Measurements from ENCODE around the gene RAB37. TPM values are rescaled to one million over a fixed set of nuclear protein-coding genes. Genes with fewer than 3 reads are reported as not detected.

RAB37 gene
- total RNA-seq, 1 donor from 2014 or later: 7.4 TPM

GRCh38 chr17:74730491-74731346 is 6.3 kb upstream of the RAB37 start:
- Histone ChIP-seq H3K4me3 (no peak overlapping the region), H3K36me3 (no peaks in the 10 kb centered on the region), H3K4me1 (peaks cover 14% of the 10 kb centered on the region), H3K9me3 (no peaks in the 10 kb centered on the region), H3K27ac (no peak overlapping the region), H3K27me3 (ENCODE audit: low read depth) (no peaks in the 10 kb centered on the region)
- DNase-seq (no peak), ATAC-seq (peak; percentile 65 to 72)
- intact Hi-C loops (cut with DNase I): no loop called here
- TF ChIP-seq CTCF (IDR thresholded peaks at IDR 0.05): no peak

GRCh38 chr17:74731347-74731605 is 5.8 kb upstream of the RAB37 start:
- Histone ChIP-seq H3K4me1 (peaks cover 18% of the 10 kb centered on the region), H3K4me3 (no peak overlapping the region), H3K27ac (no peak overlapping the region), H3K9me3 (no peaks in the 10 kb centered on the region), H3K36me3 (no peaks in the 10 kb centered on the region), H3K27me3 (ENCODE audit: low read depth) (no peaks in the 10 kb centered on the region)
- no peak for ATAC-seq
- intact Hi-C loops (cut with DNase I): no loop called here
- no peak for TF ChIP-seq CTCF (IDR thresholded peaks at IDR 0.05)
- DNase-seq: no peak

GRCh38 chr17:74732042-74732867 is 4.8 kb upstream of the RAB37 start:
- TF ChIP-seq CTCF (IDR thresholded peaks at IDR 0.05): no peak
- intact Hi-C loops (cut with DNase I): no loop called here
- Histone ChIP-seq H3K27me3 (ENCODE audit: low read depth) (peaks cover 1% of the 10 kb centered on the region), H3K4me1 (peaks cover 28% of the 10 kb centered on the region), H3K27ac (no peak overlapping the region), H3K9me3 (no peaks in the 10 kb centered on the region), H3K4me3 (no peak overlapping the region), H3K36me3 (no peaks in the 10 kb centered on the region)
- DNase-seq (no peak), ATAC-seq (no peak)

- ATAC-seq (no peak), DNase-seq (no peak)
- no peak overlapping the region for H3K4me3 ChIP-seq
- H3K9me3 ChIP-seq: no peaks in the 10 kb centered on the region
- TF ChIP-seq CTCF (IDR thresholded peaks at IDR 0.05): no peak
- H3K36me3 ChIP-seq: no peaks in the 10 kb centered on the region
- no peak overlapping the region for H3K27ac ChIP-seq
- H3K27me3 ChIP-seq (ENCODE audit: low read depth): peaks cover 14% of the 10 kb centered on the region
- peaks cover 41% of the 10 kb centered on the region for H3K4me1 ChIP-seq
- intact Hi-C loops (cut with DNase I): no loop called here
These were observed 3.5 kb upstream of the RAB37 start for GRCh38 chr17:74733365-74734122.

- Histone ChIP-seq H3K27ac (no peak overlapping the region), H3K9me3 (no peaks in the 10 kb centered on the region), H3K36me3 (no peaks in the 10 kb centered on the region), H3K4me3 (no peak overlapping the region), H3K27me3 (ENCODE audit: low read depth) (peaks cover 16% of the 10 kb centered on the region), H3K4me1 (peaks cover 46% of the 10 kb centered on the region)
- intact Hi-C loops (cut with DNase I): no loop called here
- no peak for ATAC-seq
- DNase-seq: no peak
- no peak for TF ChIP-seq CTCF (IDR thresholded peaks at IDR 0.05)
These were observed 2.8 kb upstream of the RAB37 start for GRCh38 chr17:74734256-74734655.

All from lower lobe of right lung (tissue), 2 donors.